Inferior parietal cortex (tissue), 1 donor: ENCODE results near the gene CYP2E1.
"Not testable (repeated sequence)": the region's sequence is repeated elsewhere in the genome, so short reads cannot be mapped to it uniquely, and the experiment has no call there.

Source experiments
- DNase-seq: peaks from one replicate; pipeline ENCODE4 v3.0.0-alpha.2; 2016; ENCODE audit errors: extremely low spot score

Gene CYP2E1

GRCh38 chr10:133526957-133527588 lies at the start of gene CYP2E1:
Gene CYP2E1, plus strand, starts transcription at chr10:133527363. Its CDS starts 33 bp downstream, at chr10:133527396.
- no peak for DNase-seq

DNA sequence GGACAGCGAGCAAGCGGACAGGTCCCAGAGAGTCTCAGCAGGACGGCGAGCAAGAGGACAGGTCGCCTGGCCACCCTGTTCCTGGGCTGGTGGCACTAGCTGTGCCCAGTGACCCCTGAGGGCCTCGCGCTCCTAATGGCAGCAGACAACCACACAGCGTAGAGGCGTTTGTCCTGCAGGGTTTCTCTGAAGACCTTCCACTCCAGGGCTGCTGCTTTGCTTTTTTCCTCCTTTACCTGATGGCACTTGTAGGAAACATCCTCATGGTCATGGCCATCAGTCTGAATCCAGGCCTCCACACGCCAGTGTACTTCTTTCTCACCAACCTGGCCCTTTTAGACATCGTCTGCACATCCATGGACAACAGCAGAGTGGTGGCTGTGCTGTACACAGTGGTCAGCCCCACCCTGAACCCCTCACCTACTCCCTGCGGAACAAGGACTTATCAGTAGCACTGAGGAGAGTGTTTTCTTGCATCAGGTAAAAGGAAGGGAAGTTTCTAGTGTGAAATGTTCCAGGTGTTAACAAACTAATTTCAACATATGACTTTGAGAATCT lies 46.0 kb upstream of the CYP2E1 start:
- DNase-seq = no peak

DNA sequence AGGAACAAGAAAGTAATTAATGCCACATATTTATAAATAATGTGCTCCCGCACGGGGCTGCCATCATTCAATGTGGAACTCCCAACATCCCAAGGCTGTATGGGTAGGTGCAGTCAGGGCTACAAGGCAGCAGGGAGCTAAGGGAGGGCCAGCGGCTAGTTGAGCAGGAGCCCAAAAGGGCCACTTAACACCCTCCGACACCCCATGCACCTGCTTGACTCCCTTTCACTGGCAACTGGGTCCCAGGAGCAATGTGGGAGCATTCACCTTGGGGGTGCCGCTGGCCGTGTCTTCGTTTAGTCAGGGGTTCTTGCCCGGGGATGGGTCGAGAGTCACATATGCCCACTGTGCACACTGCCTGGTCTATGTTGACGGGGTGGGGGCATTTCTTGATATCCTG lies 45.5 kb upstream of the CYP2E1 start:
- DNase-seq = no peak

DNA sequence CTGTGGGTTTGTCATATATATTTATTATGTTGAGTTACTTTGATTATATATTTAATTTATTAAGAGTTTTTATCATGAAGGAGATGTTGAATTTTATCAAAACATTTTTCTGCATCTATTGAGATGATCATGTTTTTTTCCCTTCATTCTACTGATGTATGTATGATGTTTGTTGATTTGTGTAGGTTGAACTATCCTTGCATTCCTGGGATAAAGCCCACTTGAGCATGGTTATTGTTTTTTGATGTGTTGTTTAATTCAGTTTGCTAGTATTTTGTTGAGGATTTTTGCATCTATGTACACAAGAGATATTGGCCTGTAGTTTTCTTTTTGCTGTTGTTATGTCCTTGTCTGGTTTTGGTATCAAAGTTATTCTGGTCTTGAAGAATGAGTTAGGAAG lies 42.3 kb upstream of the CYP2E1 start:
- no peak for DNase-seq

GRCh38 chr10:133487085-133487484 lies 40.1 kb upstream of the CYP2E1 start:
- no peak for DNase-seq

GRCh38 chr10:133488354-133488753 lies 38.8 kb upstream of the CYP2E1 start:
- DNase-seq = no peak

- DNase-seq = no peak
Observed at GRCh38 chr10:133489816-133490588, 37.2 kb upstream of the CYP2E1 start.

DNA sequence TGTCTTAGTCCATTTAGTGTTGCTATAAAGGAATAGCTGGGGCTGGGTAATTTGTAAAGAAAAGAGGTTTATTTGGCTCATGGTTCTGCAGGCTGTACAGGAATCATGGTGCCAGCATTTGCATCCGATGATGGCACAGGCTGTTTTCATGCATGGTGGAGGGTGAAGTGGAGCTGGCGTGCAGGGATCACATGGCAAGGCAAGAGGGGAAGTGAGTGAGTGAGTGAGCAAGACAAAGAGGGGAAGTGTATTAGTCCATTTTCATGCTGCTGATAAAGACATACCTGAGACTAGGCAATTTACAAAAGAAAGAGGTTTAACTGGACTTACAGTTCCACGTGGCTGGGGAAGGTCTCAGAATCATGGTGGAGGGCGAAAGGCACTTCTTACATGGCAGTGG lies 33.6 kb upstream of the CYP2E1 start:
- not testable (repeated sequence) for DNase-seq

- not testable (repeated sequence) for DNase-seq
Observed at GRCh38 chr10:133497363-133497762, 29.8 kb upstream of the CYP2E1 start.

- DNase-seq = not testable (repeated sequence)
Observed at GRCh38 chr10:133499176-133499575, 28.0 kb upstream of the CYP2E1 start.

DNA sequence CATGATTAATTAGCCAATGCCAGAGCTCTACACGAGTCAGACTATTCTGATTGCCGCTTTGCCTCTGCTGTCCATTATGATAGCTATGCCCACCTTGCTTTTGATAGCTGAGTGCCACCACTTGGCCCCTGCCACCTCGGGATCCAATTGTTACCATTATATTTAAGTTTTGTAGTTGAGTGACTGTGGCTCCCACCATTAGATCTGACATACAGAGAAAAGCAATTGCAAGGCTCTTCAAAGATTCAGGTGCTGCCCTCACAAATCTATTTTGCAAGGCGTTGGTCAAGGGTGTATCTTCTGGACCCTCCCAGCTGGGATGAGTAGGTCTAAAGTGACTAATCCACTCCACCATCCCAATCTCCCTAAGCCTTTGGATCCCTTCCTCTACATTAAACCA lies 26.3 kb upstream of the CYP2E1 start:
- not testable (repeated sequence) for DNase-seq

DNA sequence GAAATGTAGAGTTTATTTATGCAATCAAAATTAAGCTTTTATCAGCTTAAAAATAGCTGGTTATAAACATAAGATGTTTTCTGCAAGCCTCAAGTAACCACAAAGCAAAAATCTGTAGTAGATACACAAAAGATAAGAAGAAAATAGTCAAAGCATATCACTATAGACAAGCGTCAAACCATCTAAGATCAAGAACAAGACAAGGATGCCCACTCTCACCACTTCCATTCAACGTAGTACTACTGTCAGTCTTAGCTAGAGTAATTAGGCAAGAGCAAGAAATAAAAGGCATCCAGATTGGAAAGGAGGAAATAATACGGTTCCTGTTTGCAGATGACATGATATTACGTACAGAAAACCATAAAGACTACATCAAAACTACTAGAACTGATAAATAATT lies 17.5 kb upstream of the CYP2E1 start:
- DNase-seq = no peak

GRCh38 chr10:133511408-133511807 lies 15.8 kb upstream of the CYP2E1 start:
- no peak for DNase-seq

GRCh38 chr10:133511907-133512528 lies 15.1 kb upstream of the CYP2E1 start:
- no peak for DNase-seq

DNA sequence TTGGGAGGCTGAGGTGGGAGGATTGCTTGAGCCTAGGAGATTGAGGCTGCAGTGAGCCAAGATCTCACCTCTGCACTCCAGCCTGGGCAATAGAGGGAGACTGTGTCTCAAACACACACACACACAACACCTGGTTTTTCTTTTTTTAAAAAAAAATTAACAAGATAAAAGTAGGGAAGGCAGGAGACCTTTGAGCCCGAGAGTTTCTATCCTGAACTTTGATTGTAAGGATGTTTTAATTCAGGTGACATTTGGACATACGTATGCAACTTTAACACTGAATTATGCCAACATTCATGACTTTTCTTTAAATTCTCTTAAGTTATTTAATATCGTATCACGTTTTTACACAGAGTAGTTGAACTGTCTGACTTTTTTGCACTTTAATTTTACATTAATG lies 11.7 kb upstream of the CYP2E1 start:
- DNase-seq = no peak

- no peak for DNase-seq
Observed at GRCh38 chr10:133516057-133516456, 11.1 kb upstream of the CYP2E1 start.

- not testable (repeated sequence) for DNase-seq
Observed at GRCh38 chr10:133518517-133518916, 8.6 kb upstream of the CYP2E1 start.

GRCh38 chr10:133520193-133520738 lies 6.9 kb upstream of the CYP2E1 start:
- DNase-seq = peak; percentile 72

DNA sequence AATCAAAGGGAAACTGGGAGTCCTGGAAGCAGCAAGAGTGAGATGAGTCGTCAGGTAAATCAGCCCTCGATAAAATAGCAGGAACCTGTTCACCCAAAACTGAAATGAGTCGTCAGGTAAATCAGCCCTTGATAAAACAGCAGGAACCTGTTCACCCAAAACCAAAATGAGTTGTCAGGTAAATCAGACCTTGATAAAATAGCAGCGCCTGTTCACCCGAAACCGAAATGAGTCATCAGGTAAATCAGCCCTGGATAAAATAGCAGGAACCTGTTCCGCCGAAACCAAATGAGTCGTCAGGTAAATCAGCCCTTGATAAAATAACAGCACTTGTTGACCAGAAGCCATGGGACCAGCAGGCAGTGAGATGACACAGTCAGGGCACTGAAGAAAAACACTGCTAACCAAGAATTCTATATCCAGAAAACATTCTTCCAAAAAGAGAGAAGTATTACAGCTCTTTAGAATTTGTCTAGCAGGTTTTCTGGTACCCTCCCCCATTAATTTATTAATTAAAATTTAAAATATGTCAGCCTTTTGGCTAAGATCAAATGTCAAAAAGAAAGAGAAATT lies 3.4 kb upstream of the CYP2E1 start:
- no peak for DNase-seq

GRCh38 chr10:133525444-133525843 lies 1.7 kb upstream of the CYP2E1 start:
- DNase-seq = no peak

- DNase-seq = peak; percentile 22
Observed at GRCh38 chr10:133527771-133528271, 658 bp downstream of the CYP2E1 start.
